Endothelial cell of umbilical vein (primary cell): ENCODE results near the gene TTC9. TPM values are rescaled to one million over a fixed set of nuclear protein-coding genes. Genes with fewer than 3 reads are reported as not detected.

Experiments used
- BruUV-seq: library from RNA; stranded (reverse); fragments of 400-500 nt; replicated peaks from 2 replicates; lab custom pipeline; 2021; lab: Mats Ljungman, UMichigan
- CTCF ChIA-PET: fragments of 300-600, 350-600 bp; sonication (Branson Sonifier 250); formaldehyde crosslinking; loops from one replicate; lab custom pipeline; 2021; ENCODE audit warnings: antibody characterized with exemption, inconsistent platforms; lab: Charles Lee
- POLR2A ChIA-PET: fragments of 300-600, 350-600 bp; sonication (Branson Sonifier 250); formaldehyde crosslinking; loops from one replicate; lab custom pipeline; 2021; ENCODE audit warnings: antibody characterized with exemption, inconsistent platforms; lab: Charles Lee
- DNase-seq: peaks from one replicate; pipeline ENCODE4 v3.0.0-alpha.2; 2011; ENCODE audit warnings: low read depth, low spot score
- FAIRE-seq: peaks from 2 replicates; lab custom pipeline; 2011; peaks lifted over from hg19 to GRCh38; lab: Jason Lieb, UNC
- H2AFZ ChIP-seq: 2 replicates; pipeline ENCODE4 v1.6.0; 2012; ENCODE audit warnings: low read depth, low read length, control low read depth, inconsistent platforms
- H3K27ac ChIP-seq: 2 replicates; pipeline ENCODE4 v1.5.1; 2011; ENCODE audit warnings: low read depth, mild to moderate bottlenecking, control low read depth, low read length, moderate library complexity; ENCODE audit not compliant: insufficient read depth
- H3K27me3 ChIP-seq, 2 experiments: 2 replicates each; pipeline versions ENCODE4 v1.6.0 to v1.6.1; 2011; ENCODE audit warnings: low read length in 2 of 2, mixed read lengths in 1 of 2; ENCODE audit not compliant: control insufficient read depth in 2 of 2, insufficient read depth in 2 of 2
- H3K36me3 ChIP-seq, 2 experiments: 2 replicates in 1 of 2; 3 replicates in 1 of 2; pipeline ENCODE4 v1.5.1; 2011; ENCODE audit warnings: low read length in 2 of 2, mild to moderate bottlenecking in 1 of 2, moderate library complexity in 1 of 2; ENCODE audit not compliant: control insufficient read depth in 2 of 2, insufficient read depth in 2 of 2; ENCODE audit errors: extremely low read depth in 1 of 2
- H3K4me1 ChIP-seq: 3 replicates; pipeline ENCODE4 v1.5.1; 2011; ENCODE audit warnings: mild to moderate bottlenecking, low read length; ENCODE audit not compliant: control insufficient read depth, insufficient read depth; ENCODE audit errors: extremely low read depth
- H3K4me2 ChIP-seq: 2 replicates; pipeline ENCODE4 v1.6.1; 2011; ENCODE audit warnings: low read length, control low read depth, mixed read lengths; ENCODE audit not compliant: insufficient read depth
- H3K4me3 ChIP-seq, 3 experiments: fragments of 200-600 bp in 1 of 3; sonication (generic), shearing (Covaris generic) in 1 of 3; replicated peaks in 1 of 3; 2 replicates each; pipeline ENCODE4 v1.5.1; 2011 to 2016; ENCODE audit warnings: control low read depth in 3 of 3, low read length in 3 of 3, mild to moderate bottlenecking in 2 of 3, inconsistent platforms in 1 of 3, low read depth in 1 of 3, moderate library complexity in 1 of 3; ENCODE audit not compliant: insufficient read depth in 1 of 3
- H3K79me2 ChIP-seq: 2 replicates; pipeline ENCODE4 v1.6.0; 2012; ENCODE audit warnings: low read length, inconsistent platforms; ENCODE audit not compliant: control insufficient read depth, insufficient read depth
- H3K9ac ChIP-seq: replicated peaks from 2 replicates; pipeline ENCODE3; 2011; ENCODE audit warnings: low read length, control low read depth; ENCODE audit not compliant: insufficient read depth; ENCODE audit errors: extremely low read depth
- H3K9me1 ChIP-seq: replicated peaks from 3 replicates; pipeline ENCODE4 v1.6.0; 2011; ENCODE audit warnings: mild to moderate bottlenecking, low read length; ENCODE audit not compliant: control insufficient read depth, insufficient read depth; ENCODE audit errors: extremely low read depth
- H3K9me3 ChIP-seq: replicated peaks from 2 replicates; pipeline ENCODE4 v1.5.1; 2012; ENCODE audit warnings: low read length, inconsistent platforms; ENCODE audit not compliant: control insufficient read depth, insufficient read depth
- H4K20me1 ChIP-seq: replicated peaks from 2 replicates; pipeline ENCODE3; 2011; ENCODE audit warnings: mild to moderate bottlenecking, low read length; ENCODE audit not compliant: control insufficient read depth, insufficient read depth; ENCODE audit errors: extremely low read depth
- CTCF ChIP-seq, 2 donors: IDR thresholded peaks; 1 replicate in 1 of 2; 2 replicates in 1 of 2; pipeline ENCODE4 v1.5.1; 2011; ENCODE audit warnings: low read length in 2 of 2, mild to moderate bottlenecking in 2 of 2, moderate library complexity in 2 of 2, control low read depth in 1 of 2, inconsistent platforms in 1 of 2, low read depth in 1 of 2; ENCODE audit not compliant: insufficient read depth in 1 of 2; ENCODE audit errors: extremely low read depth in 1 of 2
- EZH2 ChIP-seq: IDR thresholded peaks from 2 replicates; pipeline ENCODE4 v1.6.1; 2012; ENCODE audit warnings: borderline replicate concordance, low read depth, mild to moderate bottlenecking, moderate library complexity, low read length, inconsistent platforms; ENCODE audit not compliant: severe bottlenecking
- FOS ChIP-seq: IDR thresholded peaks from 2 replicates; pipeline ENCODE4 v1.6.1; 2011; ENCODE audit warnings: mild to moderate bottlenecking, low read length, moderate library complexity, borderline replicate concordance; ENCODE audit not compliant: insufficient read depth
- GATA2 ChIP-seq: IDR thresholded peaks from 2 replicates; pipeline ENCODE4 v1.7.0; 2011; ENCODE audit warnings: low read depth, mild to moderate bottlenecking, moderate library complexity, mixed read lengths, low read length; ENCODE audit not compliant: insufficient read length, insufficient read depth
- JUN ChIP-seq: IDR thresholded peaks from 2 replicates; pipeline ENCODE4 v1.6.1; 2011; ENCODE audit warnings: borderline replicate concordance, low read depth; ENCODE audit not compliant: insufficient read length, insufficient read depth
- MAX ChIP-seq: IDR thresholded peaks from 2 replicates; pipeline ENCODE4 v1.6.1; 2011; ENCODE audit not compliant: insufficient read depth, insufficient read length
- MYC ChIP-seq: IDR thresholded peaks from one replicate; pipeline ENCODE4 v1.6.1; 2011; ENCODE audit warnings: mild to moderate bottlenecking, low read depth, low read length
- POLR2A ChIP-seq: IDR thresholded peaks from 2 replicates; pipeline ENCODE4 v1.6.1; 2012; ENCODE audit warnings: low read depth, mild to moderate bottlenecking, control low read depth, low read length
- POLR2AphosphoS5 ChIP-seq: IDR thresholded peaks from 2 replicates; pipeline ENCODE4 v1.6.1; 2012; ENCODE audit warnings: low read depth, mild to moderate bottlenecking, control low read depth, low read length, moderate library complexity; ENCODE audit not compliant: insufficient read depth
- dilution Hi-C: fragments of 300-500 bp; cut with MboI; formaldehyde crosslinking; loops from one replicate; pipeline ENCODE4 v1.15.0; 2019; ENCODE audit warnings: low sequenced_read_pairs; ENCODE audit not compliant: extremely low pct_ligation_motif_present
- intact Hi-C: fragments of 100-400 bp; cut with micrococcal nuclease; formaldehyde crosslinking; loops from one replicate; pipeline ENCODE4 v1.10.0; 2022
- polyA plus RNA-seq, 4 experiments: library from polyadenylated mRNA; depleted of rRNA in 3 of 4; stranded (reverse) in 3 of 4; unstranded in 1 of 4; fragments of >200 nt; gene quantifications; 2 replicates each; pipeline versions ENCODE4 v1.2.1 to v1.2.3, GENCODE V29; 2011 to 2012; ENCODE audit warnings: missing spikeins in 1 of 4
- total RNA-seq: library from RNA; stranded (reverse); gene quantifications from 2 replicates; pipeline ENCODE4 v1.2.3, GENCODE V29; 2021

TTC9 gene
- total and polyA plus RNA-seq, 2 donors (not counting 3 experiments of a cell fraction or from before 2014, with no cell fraction given), result 0.06 TPM; not detected in 1

- Histone ChIP-seq H3K79me2 (no peaks in the 10 kb centered on the region), H3K9me1 (no peaks in the 10 kb centered on the region), H3K9ac (no peak overlapping the region), H3K4me2 (no peak overlapping the region), H3K4me1 (no peaks in the 10 kb centered on the region), H3K4me3 (no peak overlapping the region), H2AFZ (no peak overlapping the region), H3K36me3 (no peaks in the 10 kb centered on the region), H4K20me1 (no peaks in the 10 kb centered on the region), H3K9me3 (no peaks in the 10 kb centered on the region), H3K27me3 (no peaks in the 10 kb centered on the region), H3K27ac (no peak overlapping the region)
- dilution Hi-C loops, result no loop called here
- POLR2A ChIA-PET, result no interaction called here
- no peak for FAIRE-seq
- intact Hi-C loops, result no loop called here
- TF ChIP-seq POLR2A, result no peak
- no peak for TF ChIP-seq GATA2
- TF ChIP-seq MYC, result no peak
- TF ChIP-seq CTCF (IDR thresholded peaks at IDR 0.05; ENCODE audit: extremely low read depth in 1 of 2, insufficient read depth in 1 of 2, low read depth in 1 of 2, low read length in 2 of 2), result no peak
- TF ChIP-seq MAX, result no peak
- no TSS peak for BruUV-seq
- CTCF ChIA-PET, result interaction anchor here (0.6 to 1.3 kb wide), 3 partner anchors 8 to 903 kb away, joined by 3 to 5 read pairs (median 3); no protein-coding TSS in a partner anchor
- DNase-seq, result no peak
These were observed 79.8 kb downstream of the TTC9 start for GRCh38 chr14:70721542-70721941.

GRCh38 chr14:70722418-70722817 is 80.7 kb downstream of the TTC9 start:
- no peak for DNase-seq
- Histone ChIP-seq H3K4me3 (no peak overlapping the region), H4K20me1 (no peaks in the 10 kb centered on the region), H3K4me2 (no peak overlapping the region), H3K79me2 (no peaks in the 10 kb centered on the region), H3K36me3 (no peaks in the 10 kb centered on the region), H3K27ac (no peak overlapping the region), H3K9me3 (no peaks in the 10 kb centered on the region), H3K9ac (no peak overlapping the region), H2AFZ (no peak overlapping the region), H3K4me1 (no peaks in the 10 kb centered on the region), H3K27me3 (no peaks in the 10 kb centered on the region), H3K9me1 (no peaks in the 10 kb centered on the region)
- BruUV-seq, result no TSS peak
- intact Hi-C loops (no loop called here), dilution Hi-C loops (no loop called here)
- FAIRE-seq, result no peak
- no peak for TF ChIP-seq POLR2A
- no peak for TF ChIP-seq FOS
- TF ChIP-seq EZH2, result no peak
- no peak for TF ChIP-seq JUN
- no peak for TF ChIP-seq CTCF (IDR thresholded peaks at IDR 0.05; ENCODE audit: extremely low read depth in 1 of 2, insufficient read depth in 1 of 2, low read depth in 1 of 2, low read length in 2 of 2)
- TF ChIP-seq GATA2, result no peak
- no peak for TF ChIP-seq POLR2AphosphoS5
- no peak for TF ChIP-seq MAX
- TF ChIP-seq MYC, result no peak
- POLR2A ChIA-PET, result no interaction called here
- CTCF ChIA-PET, result interaction anchor here (1.3 kb wide), 1 partner anchor 9 kb away, joined by 5 read pairs; no protein-coding TSS in a partner anchor
